ENCODE data around the gene SLC9A3.
"Not testable (repeated sequence)": the region's sequence is repeated elsewhere in the genome, so short reads cannot be mapped to it uniquely, and the experiment has no call there.

The SLC9A3 gene

GRCh38 chr5:513216-514100 is 10.8 kb downstream of the SLC9A3 start:
- Histone ChIP-seq H4K20me1 (ENCODE audit: insufficient read depth, low read length) (no peaks in the 10 kb centered on the region), H3K79me2 (ENCODE audit: low read length) (no peaks in the 10 kb centered on the region), H3K36me3 (replicated peaks; ENCODE audit: low read depth, low read length) (no peaks in the 10 kb centered on the region), H3K4me3 (ENCODE audit: low read length) (no peak overlapping the region), H2AFZ (ENCODE audit: low read depth, low read length) (no peak overlapping the region), H3K4me2 (ENCODE audit: low read length) (no peak overlapping the region), H3K9me3 (ENCODE audit: insufficient read depth, low read length) (no peaks in the 10 kb centered on the region), H3K9ac (ENCODE audit: low read length) (no peak overlapping the region), H3K27ac (ENCODE audit: low read length) (no peak overlapping the region), H3K27me3 (ENCODE audit: low read depth, low read length) (no peaks in the 10 kb centered on the region), H3K4me1 (ENCODE audit: low read length) (no peaks in the 10 kb centered on the region)
- TF ChIP-seq, protein P1, sequence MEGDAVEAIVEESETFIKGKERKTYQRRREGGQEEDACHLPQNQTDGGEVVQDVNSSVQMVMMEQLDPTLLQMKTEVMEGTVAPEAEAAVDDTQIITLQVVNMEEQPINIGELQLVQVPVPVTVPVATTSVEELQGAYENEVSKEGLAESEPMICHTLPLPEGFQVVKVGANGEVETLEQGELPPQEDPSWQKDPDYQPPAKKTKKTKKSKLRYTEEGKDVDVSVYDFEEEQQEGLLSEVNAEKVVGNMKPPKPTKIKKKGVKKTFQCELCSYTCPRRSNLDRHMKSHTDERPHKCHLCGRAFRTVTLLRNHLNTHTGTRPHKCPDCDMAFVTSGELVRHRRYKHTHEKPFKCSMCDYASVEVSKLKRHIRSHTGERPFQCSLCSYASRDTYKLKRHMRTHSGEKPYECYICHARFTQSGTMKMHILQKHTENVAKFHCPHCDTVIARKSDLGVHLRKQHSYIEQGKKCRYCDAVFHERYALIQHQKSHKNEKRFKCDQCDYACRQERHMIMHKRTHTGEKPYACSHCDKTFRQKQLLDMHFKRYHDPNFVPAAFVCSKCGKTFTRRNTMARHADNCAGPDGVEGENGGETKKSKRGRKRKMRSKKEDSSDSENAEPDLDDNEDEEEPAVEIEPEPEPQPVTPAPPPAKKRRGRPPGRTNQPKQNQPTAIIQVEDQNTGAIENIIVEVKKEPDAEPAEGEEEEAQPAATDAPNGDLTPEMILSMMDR (IDR thresholded peaks at IDR 0.05; ENCODE audit: low read depth, low read length): no peak
- TF ChIP-seq EZH2phosphoT487 (IDR thresholded peaks at IDR 0.05; ENCODE audit: low read depth): no peak

DNA sequence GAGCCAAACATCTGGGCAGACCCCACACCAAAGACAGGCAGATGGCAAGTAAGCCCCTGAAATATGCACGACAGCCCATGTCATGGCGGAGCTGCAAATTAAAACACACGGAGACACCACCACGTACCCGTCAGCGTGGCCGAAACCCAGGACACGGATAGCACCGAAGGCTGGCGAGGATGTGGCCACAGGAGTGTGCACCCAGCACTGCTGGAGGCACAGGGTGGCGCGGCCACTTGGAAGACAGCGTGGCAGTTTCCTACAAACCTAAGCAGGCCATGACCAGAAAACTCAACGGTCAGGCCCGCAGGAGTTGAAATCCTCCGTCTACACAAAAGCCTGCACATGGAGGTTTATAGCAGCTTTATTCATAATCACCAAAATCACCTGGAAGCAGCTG is 12.8 kb downstream of the SLC9A3 start:
- TF ChIP-seq EZH2phosphoT487 (IDR thresholded peaks at IDR 0.05; ENCODE audit: low read depth): no peak
- Histone ChIP-seq H3K9me3 (ENCODE audit: insufficient read depth, low read length) (no peaks in the 10 kb centered on the region), H3K36me3 (replicated peaks; ENCODE audit: low read depth, low read length) (no peaks in the 10 kb centered on the region), H3K4me1 (ENCODE audit: low read length) (no peaks in the 10 kb centered on the region), H3K27ac (ENCODE audit: low read length) (no peak overlapping the region), H3K27me3 (ENCODE audit: low read depth, low read length) (no peaks in the 10 kb centered on the region), H3K9ac (ENCODE audit: low read length) (no peak overlapping the region), H3K79me2 (ENCODE audit: low read length) (no peaks in the 10 kb centered on the region), H3K4me2 (ENCODE audit: low read length) (no peak overlapping the region), H4K20me1 (ENCODE audit: insufficient read depth, low read length) (no peaks in the 10 kb centered on the region), H3K4me3 (ENCODE audit: low read length) (no peak overlapping the region), H2AFZ (ENCODE audit: low read depth, low read length) (no peak overlapping the region)

DNA sequence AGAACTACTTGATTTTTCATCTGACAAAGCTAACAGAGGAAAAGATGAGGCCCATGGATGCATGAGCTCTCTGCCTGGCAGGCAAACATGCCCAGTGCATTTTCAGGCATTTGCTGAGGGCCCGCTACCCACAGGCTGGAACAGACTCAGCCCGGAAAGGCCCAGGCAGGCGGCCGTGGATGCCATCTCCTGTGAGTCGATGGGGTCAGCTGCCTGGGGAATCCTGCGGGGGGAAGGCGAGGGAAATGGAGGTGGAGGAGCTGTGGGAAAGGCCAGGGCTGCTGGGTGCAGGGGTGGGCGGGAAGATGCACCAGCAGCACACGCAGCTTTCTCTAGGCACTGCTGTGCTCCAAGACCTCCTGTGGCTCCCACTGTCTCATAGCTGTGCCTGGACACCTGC is 13.7 kb downstream of the SLC9A3 start:
- Histone ChIP-seq H3K36me3 (replicated peaks; ENCODE audit: low read depth, low read length) (no peaks in the 10 kb centered on the region), H3K9me3 (ENCODE audit: insufficient read depth, low read length) (no peaks in the 10 kb centered on the region), H3K79me2 (ENCODE audit: low read length) (no peaks in the 10 kb centered on the region), H2AFZ (ENCODE audit: low read depth, low read length) (no peak overlapping the region), H3K27me3 (ENCODE audit: low read depth, low read length) (no peaks in the 10 kb centered on the region), H3K9ac (ENCODE audit: low read length) (no peak overlapping the region), H3K4me1 (ENCODE audit: low read length) (no peaks in the 10 kb centered on the region), H3K4me3 (ENCODE audit: low read length) (no peak overlapping the region), H3K27ac (ENCODE audit: low read length) (no peak overlapping the region), H3K4me2 (ENCODE audit: low read length) (no peak overlapping the region), H4K20me1 (ENCODE audit: insufficient read depth, low read length) (no peaks in the 10 kb centered on the region)
- TF ChIP-seq, protein P1 (IDR thresholded peaks at IDR 0.05; ENCODE audit: low read depth, low read length): no peak
- no peak for TF ChIP-seq EZH2phosphoT487 (IDR thresholded peaks at IDR 0.05; ENCODE audit: low read depth)

DNA sequence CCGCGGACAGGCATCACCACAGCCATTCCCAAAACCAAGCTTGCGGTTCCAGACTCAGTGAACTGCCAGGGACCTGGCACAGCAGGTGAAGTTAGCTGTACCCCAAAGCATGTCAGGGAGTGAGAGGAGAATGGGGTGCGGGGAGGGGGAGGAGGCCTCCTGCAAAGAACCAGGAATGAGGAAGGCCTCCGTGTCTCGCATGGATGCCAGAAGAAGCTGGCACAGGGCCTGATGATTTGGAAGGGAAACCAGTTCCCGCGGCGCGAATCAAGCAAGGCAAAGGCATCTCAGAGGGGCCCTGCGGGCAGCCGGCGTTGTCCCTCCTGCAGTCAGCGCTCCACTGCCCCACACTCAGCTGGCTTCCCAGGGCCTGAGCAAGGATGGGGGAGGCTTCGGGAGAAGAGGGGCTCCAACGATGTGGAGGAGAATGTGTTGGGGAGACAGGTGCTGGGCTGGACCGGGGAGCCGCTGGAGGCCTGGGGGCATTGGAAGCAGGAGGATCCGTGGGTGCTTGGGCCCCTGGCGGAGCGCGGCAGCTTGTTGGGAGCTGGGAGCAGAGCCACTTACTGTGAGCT is 14.6 kb downstream of the SLC9A3 start:
- H4K20me1 ChIP-seq (ENCODE audit: insufficient read depth, low read length): no peaks in the 10 kb centered on the region
- H3K9ac ChIP-seq (ENCODE audit: low read length): no peak overlapping the region
- H3K36me3 ChIP-seq (replicated peaks; ENCODE audit: low read depth, low read length): no peaks in the 10 kb centered on the region
- no peak overlapping the region for H2AFZ ChIP-seq (ENCODE audit: low read depth, low read length)
- no peak overlapping the region for H3K27ac ChIP-seq (ENCODE audit: low read length)
- no peak overlapping the region for H3K4me3 ChIP-seq (ENCODE audit: low read length)
- no peaks in the 10 kb centered on the region for H3K9me3 ChIP-seq (ENCODE audit: insufficient read depth, low read length)
- TF ChIP-seq, protein P1 (IDR thresholded peaks at IDR 0.05; ENCODE audit: low read depth, low read length): no peak
- no peak for TF ChIP-seq EZH2phosphoT487 (IDR thresholded peaks at IDR 0.05; ENCODE audit: low read depth)
- H3K4me2 ChIP-seq (ENCODE audit: low read length): no peak overlapping the region
- H3K27me3 ChIP-seq (ENCODE audit: low read depth, low read length): no peaks in the 10 kb centered on the region
- no peaks in the 10 kb centered on the region for H3K79me2 ChIP-seq (ENCODE audit: low read length)
- no peaks in the 10 kb centered on the region for H3K4me1 ChIP-seq (ENCODE audit: low read length)

GRCh38 chr5:507986-508575 is 16.2 kb downstream of the SLC9A3 start:
- not testable (repeated sequence) for H3K36me3 ChIP-seq (replicated peaks; ENCODE audit: low read depth, low read length); H3K27ac ChIP-seq (ENCODE audit: low read length); H3K9ac ChIP-seq (ENCODE audit: low read length); H3K9me3 ChIP-seq (ENCODE audit: insufficient read depth, low read length); H3K4me2 ChIP-seq (ENCODE audit: low read length); H4K20me1 ChIP-seq (ENCODE audit: insufficient read depth, low read length); H3K4me3 ChIP-seq (ENCODE audit: low read length); H3K79me2 ChIP-seq (ENCODE audit: low read length); H2AFZ ChIP-seq (ENCODE audit: low read depth, low read length); H3K27me3 ChIP-seq (ENCODE audit: low read depth, low read length); H3K4me1 ChIP-seq (ENCODE audit: low read length)
